ENCODE measurements around the gene CDH13. TPM values are rescaled to one million over a fixed set of nuclear protein-coding genes. Genes with fewer than 3 reads are reported as not detected.

CDH13 gene
- total and polyA plus RNA-seq, 2 of the 8 experiments (the other 6 are each of a cell fraction or from before 2014, with no cell fraction given): 2.3 to 2.4 TPM

DNA sequence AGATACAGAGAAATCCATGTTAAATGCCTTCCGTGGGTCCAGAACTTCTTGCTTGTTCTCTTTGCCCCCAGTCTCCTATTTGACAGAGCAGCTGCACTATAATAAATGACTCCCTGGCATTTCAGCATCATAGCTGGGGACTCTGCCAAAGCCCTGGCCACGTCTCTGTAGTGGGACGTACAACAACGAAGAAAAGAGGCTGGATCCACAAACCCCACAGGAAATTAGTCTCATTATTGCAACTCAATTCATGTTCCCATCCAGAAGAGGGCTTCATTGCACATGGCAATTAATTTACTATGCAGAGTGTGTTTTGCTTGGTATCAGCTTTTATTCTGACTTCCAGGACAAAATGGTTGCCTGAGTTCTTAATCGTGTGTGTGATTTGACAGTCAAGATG is 121.3 kb downstream of the CDH13 start (continued):
- TF ChIP-seq EP300 (IDR thresholded peaks at IDR 0.05; ENCODE audit: borderline replicate concordance in 1 of 2, low read depth in 2 of 2, low read length in 2 of 2) (no peak), RNF2 (IDR thresholded peaks at IDR 0.05; ENCODE audit: borderline replicate concordance, low read depth, low read length, missing control alignments, poor library complexity, severe bottlenecking) (no peak), CREB1 (IDR thresholded peaks at IDR 0.05) (no peak), YY1 (IDR thresholded peaks at IDR 0.05; ENCODE audit: low read depth, low read length) (no peak), BCL11A (IDR thresholded peaks at IDR 0.05; ENCODE audit: low read depth in 2 of 2, low read length in 2 of 2) (no peak), HDAC2 (IDR thresholded peaks at IDR 0.05; ENCODE audit: borderline replicate concordance in 1 of 2, low read depth in 2 of 2, low read length in 2 of 2) (no peak)
